ENCODE results near the gene DHH.

GRCh38 chr12:49050507-49051372 lies 43.9 kb downstream of the DHH start:
- TF ChIP-seq CTCF (IDR thresholded peaks at IDR 0.05) (no peak), POLR2A (IDR thresholded peaks at IDR 0.05) (no peak)
